H9 (cell line): ENCODE measurements around the gene KCNMB2. TPM values are rescaled to one million over a fixed set of nuclear protein-coding genes. Genes with fewer than 3 reads are reported as not detected.

ENCODE experiments used
- DNase-seq: peaks from one replicate; pipeline ENCODE4 v3.0.0-alpha.2; 2017
- H2AFZ ChIP-seq: one replicate; pipeline ENCODE4 v1.6.1; 2013; ENCODE audit warnings: mild to moderate bottlenecking, low read length, control low read depth, moderate library complexity
- H2AK5ac ChIP-seq: 2 replicates; pipeline ENCODE4 v1.6.1; 2013; ENCODE audit warnings: low read length, control low read depth, mixed read lengths; ENCODE audit not compliant: insufficient read length
- H2BK120ac ChIP-seq: one replicate; pipeline ENCODE4 v1.6.1; 2013; ENCODE audit warnings: low read depth, mild to moderate bottlenecking, low read length, control low read depth, inconsistent platforms; ENCODE audit not compliant: poor library complexity, severe bottlenecking
- H2BK12ac ChIP-seq: 2 replicates; pipeline ENCODE4 v1.6.1; 2013; ENCODE audit warnings: low read length, control low read depth, mixed read lengths, low read depth; ENCODE audit not compliant: insufficient read length
- H2BK15ac ChIP-seq: 2 replicates; pipeline ENCODE4 v1.6.1; 2013; ENCODE audit warnings: low read depth, low read length, control low read depth
- H2BK20ac ChIP-seq: one replicate; pipeline ENCODE4 v1.6.1; 2013; ENCODE audit warnings: low read depth, mild to moderate bottlenecking, low read length, control low read depth, inconsistent platforms; ENCODE audit not compliant: poor library complexity, severe bottlenecking
- H2BK5ac ChIP-seq: 2 replicates; pipeline ENCODE4 v1.6.1; 2013; ENCODE audit warnings: low read length, control low read depth, mixed read lengths; ENCODE audit not compliant: insufficient read length
- H3K14ac ChIP-seq: 2 replicates; pipeline ENCODE4 v1.6.1; 2013; ENCODE audit warnings: low read length, control low read depth; ENCODE audit not compliant: insufficient read depth
- H3K18ac ChIP-seq: 2 replicates; pipeline ENCODE4 v1.6.1; 2013; ENCODE audit warnings: low read depth, mild to moderate bottlenecking, mixed read lengths, low read length, control low read depth; ENCODE audit not compliant: insufficient read length
- H3K23ac ChIP-seq: 2 replicates; pipeline ENCODE4 v1.6.1; 2013; ENCODE audit warnings: low read length, control low read depth, mixed read lengths, low read depth; ENCODE audit not compliant: insufficient read length
- H3K23me2 ChIP-seq: 2 replicates; pipeline ENCODE4 v1.6.1; 2013; ENCODE audit warnings: low read depth, mild to moderate bottlenecking, mixed read lengths, low read length, control low read depth; ENCODE audit not compliant: insufficient read length, poor library complexity, severe bottlenecking
- H3K27ac ChIP-seq: 2 replicates; pipeline ENCODE4 v1.5.1; 2013; ENCODE audit warnings: low read length, control low read depth, mixed read lengths, low read depth; ENCODE audit not compliant: insufficient read length
- H3K27me3 ChIP-seq: 2 replicates; pipeline ENCODE4 v1.6.1; 2013; ENCODE audit warnings: low read length, control low read depth, inconsistent platforms; ENCODE audit not compliant: insufficient read depth
- H3K4ac ChIP-seq: 2 replicates; pipeline ENCODE4 v1.6.1; 2013; ENCODE audit warnings: low read depth, mild to moderate bottlenecking, control low read depth, inconsistent platforms, low read length, moderate library complexity
- H3K4me1 ChIP-seq: 2 replicates; pipeline ENCODE4 v1.6.1; 2013; ENCODE audit warnings: low read length, control low read depth, inconsistent platforms; ENCODE audit not compliant: insufficient read depth
- H3K4me2 ChIP-seq: 2 replicates; pipeline ENCODE4 v1.6.1; 2013; ENCODE audit warnings: low read length, control low read depth, mixed read lengths; ENCODE audit not compliant: insufficient read length, insufficient read depth
- H3K56ac ChIP-seq: 2 replicates; pipeline ENCODE4 v1.6.1; 2013; ENCODE audit warnings: low read depth, mild to moderate bottlenecking, mixed read lengths, low read length, control low read depth; ENCODE audit not compliant: insufficient read length
- H3K79me1 ChIP-seq: 2 replicates; pipeline ENCODE4 v1.6.1; 2013; ENCODE audit warnings: low read depth, mild to moderate bottlenecking, moderate library complexity, low read length, control low read depth, inconsistent platforms; ENCODE audit not compliant: insufficient read depth, poor library complexity, severe bottlenecking
- H3K79me2 ChIP-seq: 2 replicates; pipeline ENCODE4 v1.6.1; 2013; ENCODE audit warnings: low read length, control low read depth, inconsistent platforms; ENCODE audit not compliant: insufficient read depth
- H3K9ac ChIP-seq: 2 replicates; pipeline ENCODE4 v1.6.1; 2013; ENCODE audit warnings: low read length, control low read depth, mixed read lengths; ENCODE audit not compliant: insufficient read length; ENCODE audit errors: extremely low read depth
- H3K9me3 ChIP-seq: one replicate; pipeline ENCODE4 v1.6.1; 2013; ENCODE audit warnings: low read depth, low read length, inconsistent platforms; ENCODE audit not compliant: control insufficient read depth
- H3T11ph ChIP-seq: one replicate; pipeline ENCODE4 v1.6.1; 2013; ENCODE audit warnings: mild to moderate bottlenecking, low read length, control low read depth, inconsistent platforms
- H4K20me1 ChIP-seq: one replicate; pipeline ENCODE4 v1.6.1; 2013; ENCODE audit not compliant: control insufficient read depth, insufficient read length, insufficient read depth
- H4K5ac ChIP-seq: 2 replicates; pipeline ENCODE4 v1.6.1; 2013; ENCODE audit warnings: low read depth, mild to moderate bottlenecking, mixed read lengths, low read length, control low read depth; ENCODE audit not compliant: insufficient read length
- H4K8ac ChIP-seq: replicated peaks from 2 replicates; pipeline ENCODE4 v1.6.1; 2013; ENCODE audit warnings: low read length, control low read depth, mixed read lengths, low read depth; ENCODE audit not compliant: insufficient read length
- H4K91ac ChIP-seq: 2 replicates; pipeline ENCODE4 v1.6.1; 2013; ENCODE audit warnings: low read depth, mild to moderate bottlenecking, moderate library complexity, mixed read lengths, low read length, control low read depth; ENCODE audit not compliant: insufficient read length
- H3K27ac Mint-ChIP-seq, 3 experiments: 2 replicates in 2 of 3; 3 replicates in 1 of 3; pipeline ENCODE4 v1.8.0; 2020 to 2021; ENCODE audit warnings: mixed read lengths in 3 of 3, mild to moderate bottlenecking in 1 of 3, moderate library complexity in 1 of 3
- H3K27me3 Mint-ChIP-seq: 2 replicates; pipeline ENCODE4 v1.8.0; 2021; ENCODE audit warnings: low read depth, mild to moderate bottlenecking, moderate library complexity, mixed read lengths
- H3K36me3 Mint-ChIP-seq, 3 experiments: 2 replicates in 2 of 3; 3 replicates in 1 of 3; pipeline ENCODE4 v1.8.0; 2020 to 2021; ENCODE audit warnings: low read depth in 3 of 3, mixed read lengths in 3 of 3; ENCODE audit not compliant: insufficient read depth in 1 of 3
- H3K4me1 Mint-ChIP-seq, 2 experiments: 2 replicates each; pipeline ENCODE4 v1.8.0; 2020; ENCODE audit warnings: mixed read lengths in 2 of 2
- H3K4me3 Mint-ChIP-seq, 2 experiments: 2 replicates in 1 of 2; 3 replicates in 1 of 2; pipeline ENCODE4 v1.8.0; 2020 to 2021; ENCODE audit warnings: mild to moderate bottlenecking in 2 of 2, mixed read lengths in 2 of 2, moderate library complexity in 1 of 2
- H3K9me3 Mint-ChIP-seq, 2 experiments: 2 replicates in 1 of 2; 3 replicates in 1 of 2; pipeline ENCODE4 v1.8.0; 2020; ENCODE audit warnings: mild to moderate bottlenecking in 2 of 2, mixed read lengths in 2 of 2, moderate library complexity in 1 of 2
- WGBS: extraction: QIAGEN DNeasy Blood & Tissue Kit; methylation state at CpG from one replicate; pipeline ENCODE4 v1.1.7; 2013; ENCODE audit warnings: missing lambda C conversion rate, low lambda C conversion rate, mixed read lengths; ENCODE audit not compliant: insufficient read length; ENCODE audit errors: extremely low coverage; 5-methylcytosine and 5-hydroxymethylcytosine counted together
- total RNA-seq: library from RNA; stranded (reverse); gene quantifications from 2 replicates; pipeline ENCODE4 v1.2.1, GENCODE V29; 2021
- TF ChIP-seq, protein P1 (sequence below): fragments of 200-600 bp; sonication (generic); conservative IDR thresholded peaks from 3 replicates; pipeline ENCODE4 v1.8.0; 2021; ENCODE audit warnings: antibody characterized with exemption, mild to moderate bottlenecking

Gene KCNMB2
- total RNA-seq, 1 experiment from 2014 or later, result not detected

DNA sequence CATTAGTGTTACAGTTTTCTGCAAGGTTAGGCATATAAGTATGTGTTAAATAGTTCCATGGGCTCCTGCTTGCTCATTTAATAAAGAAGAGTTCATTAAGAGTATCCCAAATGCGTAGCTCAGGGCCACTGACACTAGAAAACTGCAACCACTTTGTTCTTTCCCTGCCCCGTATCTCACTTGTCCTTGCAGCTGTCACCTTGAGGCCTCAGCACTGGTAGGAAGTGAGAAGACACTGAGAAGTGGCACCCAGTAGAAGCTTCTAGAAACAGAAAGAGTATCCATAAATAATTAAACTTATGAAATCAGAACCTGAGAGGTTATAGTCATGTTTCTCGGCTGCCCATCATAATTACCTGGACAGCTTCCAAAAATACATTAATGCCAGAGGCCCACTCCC lies 266.0 kb downstream of the KCNMB2 start:
- Histone ChIP-seq H4K20me1 (no peaks in the 10 kb centered on the region), H4K5ac (no peak overlapping the region), H3K4me1 (no peaks in the 10 kb centered on the region; the same call in 1 of the 2 replicates), H3K4ac (no peak overlapping the region), H3K23ac (no peak overlapping the region), H2BK12ac (no peak overlapping the region), H4K8ac (no peak overlapping the region), H2BK15ac (no peak overlapping the region), H3K79me2 (no peaks in the 10 kb centered on the region), H4K91ac (no peak overlapping the region), H3K14ac (no peak overlapping the region), H2AK5ac (no peak overlapping the region), H3K4me2 (no peak overlapping the region), H3K18ac (no peak overlapping the region), H2BK120ac (no peak overlapping the region), H3K9ac (no peak overlapping the region), H3K27ac (no peak overlapping the region), H3K9me3 (no peaks in the 10 kb centered on the region), H2BK5ac (no peak overlapping the region), H3K23me2 (no peaks in the 10 kb centered on the region), H3K27me3 (no peaks in the 10 kb centered on the region), H3T11ph (no peak overlapping the region), H3K79me1 (no peaks in the 10 kb centered on the region), H2AFZ (no peak overlapping the region), H2BK20ac (no peak overlapping the region), H3K56ac (no peak overlapping the region)
- no peak overlapping the region for H3K27ac Mint-ChIP-seq
- H3K4me1 Mint-ChIP-seq, result peaks cover 3 to 7% of the 10 kb centered on the region in 2 experiments; a peak in 2 of 4 replicates
- H3K9me3 Mint-ChIP-seq, result no peaks in the 10 kb centered on the region
- WGBS, result no CpG with 5 or more reads among the region's 3 CpGs
- no peak overlapping the region for H3K4me3 Mint-ChIP-seq
- no peak for DNase-seq
- no peaks in the 10 kb centered on the region for H3K36me3 Mint-ChIP-seq
- TF ChIP-seq, protein P1, sequence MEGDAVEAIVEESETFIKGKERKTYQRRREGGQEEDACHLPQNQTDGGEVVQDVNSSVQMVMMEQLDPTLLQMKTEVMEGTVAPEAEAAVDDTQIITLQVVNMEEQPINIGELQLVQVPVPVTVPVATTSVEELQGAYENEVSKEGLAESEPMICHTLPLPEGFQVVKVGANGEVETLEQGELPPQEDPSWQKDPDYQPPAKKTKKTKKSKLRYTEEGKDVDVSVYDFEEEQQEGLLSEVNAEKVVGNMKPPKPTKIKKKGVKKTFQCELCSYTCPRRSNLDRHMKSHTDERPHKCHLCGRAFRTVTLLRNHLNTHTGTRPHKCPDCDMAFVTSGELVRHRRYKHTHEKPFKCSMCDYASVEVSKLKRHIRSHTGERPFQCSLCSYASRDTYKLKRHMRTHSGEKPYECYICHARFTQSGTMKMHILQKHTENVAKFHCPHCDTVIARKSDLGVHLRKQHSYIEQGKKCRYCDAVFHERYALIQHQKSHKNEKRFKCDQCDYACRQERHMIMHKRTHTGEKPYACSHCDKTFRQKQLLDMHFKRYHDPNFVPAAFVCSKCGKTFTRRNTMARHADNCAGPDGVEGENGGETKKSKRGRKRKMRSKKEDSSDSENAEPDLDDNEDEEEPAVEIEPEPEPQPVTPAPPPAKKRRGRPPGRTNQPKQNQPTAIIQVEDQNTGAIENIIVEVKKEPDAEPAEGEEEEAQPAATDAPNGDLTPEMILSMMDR, result no peak
- no peaks in the 10 kb centered on the region for H3K27me3 Mint-ChIP-seq
